Upper lobe of left lung (tissue), 6 donors: ENCODE data around the gene MS4A10. TPM values are rescaled to one million over a fixed set of nuclear protein-coding genes. Genes with fewer than 3 reads are reported as not detected.

Experiments
- ATAC-seq, 2 donors: fragments of 200-7000 bp; cut with Tn5 transposase; one replicate each; pipeline ENCODE4 v1.9.1; 2022; ENCODE audit warnings: mild to moderate bottlenecking in 2 of 2, moderate library complexity in 2 of 2; ENCODE audit not compliant: low FRiP score in 2 of 2
- DNase-seq, 2 donors: peaks; one replicate each; pipeline ENCODE4 v3.0.0-alpha.2; 2019 to 2020
- H3K27ac ChIP-seq, 4 donors: fragments of 200-600 bp; sonication (generic); one replicate each; pipeline ENCODE4 v1.5.1; 2016 to 2019
- H3K27me3 ChIP-seq, 4 donors: fragments of 200-600 bp; sonication (generic); one replicate each; pipeline ENCODE4 v1.5.1; 2017 to 2019
- H3K36me3 ChIP-seq, 4 donors: fragments of 200-600 bp; sonication (generic); one replicate each; pipeline ENCODE4 v1.5.1; 2016 to 2019
- H3K4me1 ChIP-seq, 4 donors: fragments of 200-600 bp; sonication (generic); one replicate each; pipeline ENCODE4 v1.5.1; 2018 to 2019
- H3K4me3 ChIP-seq, 4 donors: fragments of 200-600 bp; sonication (generic); one replicate each; pipeline ENCODE4 v1.5.1; 2017 to 2019; ENCODE audit warnings: mild to moderate bottlenecking in 2 of 4, moderate library complexity in 1 of 4
- H3K9me3 ChIP-seq, 4 donors: fragments of 200-600 bp; sonication (generic); one replicate each; pipeline ENCODE4 v1.5.1; 2018 to 2019
- EP300 ChIP-seq, 4 donors: sonication (generic); formaldehyde crosslinking; IDR thresholded peaks; one replicate each; pipeline ENCODE4 v1.5.1; 2017; ENCODE audit warnings: antibody characterized with exemption in 4 of 4, control low read depth in 2 of 4
- POLR2A ChIP-seq, 4 donors: fragments of 450-650 bp; IDR thresholded peaks; one replicate each; pipeline ENCODE4 v1.5.1; 2016 to 2017; ENCODE audit warnings: antibody characterized with exemption in 4 of 4, mild to moderate bottlenecking in 2 of 4
- POLR2AphosphoS5 ChIP-seq, 2 donors: sonication (generic); formaldehyde crosslinking; IDR thresholded peaks; one replicate each; pipeline ENCODE4 v1.5.1; 2017; ENCODE audit warnings: antibody characterized with exemption in 2 of 2
- WGBS, 2 donors: methylation state at CpG; one replicate each; pipeline ENCODE4 v1.1.5; 2017 to 2018; 5-methylcytosine and 5-hydroxymethylcytosine counted together
- total RNA-seq, 6 donors: library from RNA; depleted of rRNA in 4 of 6; stranded (reverse); fragments of >200 nt in 4 of 6; gene quantifications; one replicate each; pipeline versions ENCODE4 v1.1.0 to v1.2.1, GENCODE V29; 2016 to 2021
- TF ChIP-seq, protein P1 (sequence below), 6 experiments: fragments of 450-650 bp in 4 of 6; fragments of 200-600 bp in 2 of 6; sonication (generic) in 2 of 6; IDR thresholded peaks; one replicate each; pipeline ENCODE4 v1.5.1; 2016 to 2019; ENCODE audit warnings: antibody characterized with exemption in 6 of 6
- donor health status: DM: no; HTN: no; CAD: no; lungs with moderate emphysema.
- donor health status: DM: no; HTN: yes; CAD: no; lungs with severe emphysema.

The MS4A10 gene
- total RNA-seq, 6 donors from 2014 or later = not detected

GRCh38 chr11:60825118-60825517, 40.0 kb downstream of the MS4A10 start:
- DNase-seq = no peak
- H3K9me3 ChIP-seq = no peaks in the 10 kb centered on the region
- peaks cover 0 to 9% (median 2%) of the 10 kb centered on the region in 4 donors for H3K4me1 ChIP-seq
- peaks cover 0 to 2% (median 0%) of the 10 kb centered on the region in 4 donors for H3K27me3 ChIP-seq
- no peaks in the 10 kb centered on the region for H3K36me3 ChIP-seq
- 80 to 86% methylated on average over 5 of the region's 5 CpGs for WGBS, 2 donors
- TF ChIP-seq POLR2AphosphoS5 (IDR thresholded peaks at IDR 0.05) (no peak), EP300 (IDR thresholded peaks at IDR 0.05) (no peak), POLR2A (IDR thresholded peaks at IDR 0.05) (no peak)
- TF ChIP-seq, protein P1, sequence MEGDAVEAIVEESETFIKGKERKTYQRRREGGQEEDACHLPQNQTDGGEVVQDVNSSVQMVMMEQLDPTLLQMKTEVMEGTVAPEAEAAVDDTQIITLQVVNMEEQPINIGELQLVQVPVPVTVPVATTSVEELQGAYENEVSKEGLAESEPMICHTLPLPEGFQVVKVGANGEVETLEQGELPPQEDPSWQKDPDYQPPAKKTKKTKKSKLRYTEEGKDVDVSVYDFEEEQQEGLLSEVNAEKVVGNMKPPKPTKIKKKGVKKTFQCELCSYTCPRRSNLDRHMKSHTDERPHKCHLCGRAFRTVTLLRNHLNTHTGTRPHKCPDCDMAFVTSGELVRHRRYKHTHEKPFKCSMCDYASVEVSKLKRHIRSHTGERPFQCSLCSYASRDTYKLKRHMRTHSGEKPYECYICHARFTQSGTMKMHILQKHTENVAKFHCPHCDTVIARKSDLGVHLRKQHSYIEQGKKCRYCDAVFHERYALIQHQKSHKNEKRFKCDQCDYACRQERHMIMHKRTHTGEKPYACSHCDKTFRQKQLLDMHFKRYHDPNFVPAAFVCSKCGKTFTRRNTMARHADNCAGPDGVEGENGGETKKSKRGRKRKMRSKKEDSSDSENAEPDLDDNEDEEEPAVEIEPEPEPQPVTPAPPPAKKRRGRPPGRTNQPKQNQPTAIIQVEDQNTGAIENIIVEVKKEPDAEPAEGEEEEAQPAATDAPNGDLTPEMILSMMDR (IDR thresholded peaks at IDR 0.05) = no peak
- ATAC-seq = no peak
- H3K27ac ChIP-seq = no peak overlapping the region
- H3K4me3 ChIP-seq = no peak overlapping the region

DNA sequence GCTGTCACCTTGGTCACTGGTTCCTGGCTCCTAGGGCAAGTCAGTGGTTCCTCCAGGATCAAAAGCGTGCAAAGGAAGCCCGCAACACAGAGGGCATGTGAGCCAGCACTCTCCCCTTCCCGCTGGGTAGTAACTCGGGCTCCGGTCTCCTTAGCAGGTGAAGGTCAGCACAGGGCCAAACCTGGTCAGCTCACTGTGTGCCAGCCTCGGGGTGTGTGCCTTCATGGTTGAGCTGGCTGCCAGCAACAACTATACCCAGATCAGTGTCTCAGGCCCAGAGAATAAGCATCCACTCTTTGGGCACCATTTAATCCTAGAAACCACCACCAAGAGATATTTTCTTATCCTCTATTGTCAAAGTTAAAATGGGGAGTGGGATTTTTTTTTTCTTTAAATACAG, 40.7 kb downstream of the MS4A10 start:
- TF ChIP-seq POLR2A (IDR thresholded peaks at IDR 0.05) (no peak), EP300 (IDR thresholded peaks at IDR 0.05) (no peak), POLR2AphosphoS5 (IDR thresholded peaks at IDR 0.05) (no peak)
- TF ChIP-seq, protein P1 (IDR thresholded peaks at IDR 0.05) = no peak
- Histone ChIP-seq H3K9me3 (no peaks in the 10 kb centered on the region), H3K27ac (no peak overlapping the region), H3K4me1 (peaks cover 0 to 9% (median 2%) of the 10 kb centered on the region in 4 donors), H3K4me3 (no peak overlapping the region), H3K36me3 (no peaks in the 10 kb centered on the region), H3K27me3 (peaks cover 0 to 2% (median 0%) of the 10 kb centered on the region in 4 donors)
- DNase-seq (no peak), ATAC-seq (no peak)
- WGBS, 2 donors = 76 to 96% methylated on average over 4 to 5 of the region's 6 CpGs

DNA sequence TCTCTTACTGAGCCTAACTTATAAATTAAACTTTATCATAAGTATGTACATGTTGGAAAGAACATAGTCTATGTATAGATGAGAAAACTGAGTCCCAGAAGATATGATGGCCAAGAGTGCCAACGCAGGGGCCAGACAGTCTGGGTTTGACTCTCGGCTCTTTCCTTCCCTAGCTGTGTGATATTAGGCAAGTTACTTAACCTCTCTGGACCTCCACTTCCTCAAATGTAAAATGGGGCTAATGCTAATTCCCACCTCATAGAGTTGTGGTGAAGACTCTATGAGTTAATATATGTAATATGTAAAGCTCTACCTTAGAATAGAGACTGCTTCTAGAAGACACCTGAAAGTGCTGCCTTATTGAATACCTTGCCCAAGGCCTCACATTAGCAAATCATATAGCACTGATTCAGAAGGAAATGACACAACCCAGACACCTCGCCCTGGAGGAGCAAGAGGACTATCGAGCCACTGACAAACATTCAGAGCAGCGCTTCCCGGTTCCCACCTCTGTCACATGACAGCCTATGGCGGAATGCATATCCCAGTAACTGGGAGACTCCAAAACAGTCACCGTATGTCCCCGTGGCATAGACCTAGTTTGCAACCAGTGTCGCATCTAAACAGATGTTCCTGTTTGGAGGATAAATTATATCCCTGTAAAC, 45.5 kb downstream of the MS4A10 start:
- no peak for ATAC-seq
- 47 to 64% methylated on average over 2 to 10 of the region's 10 CpGs for WGBS, 2 donors
- Histone ChIP-seq H3K27ac (no peak overlapping the region), H3K9me3 (no peaks in the 10 kb centered on the region), H3K36me3 (no peaks in the 10 kb centered on the region), H3K4me1 (peaks cover 0 to 8% (median 0%) of the 10 kb centered on the region in 4 donors), H3K27me3 (peaks cover 0 to 2% (median 0%) of the 10 kb centered on the region in 4 donors), H3K4me3 (no peak overlapping the region)
- no peak for DNase-seq
- TF ChIP-seq POLR2AphosphoS5 (IDR thresholded peaks at IDR 0.05) (no peak), POLR2A (IDR thresholded peaks at IDR 0.05) (no peak), EP300 (IDR thresholded peaks at IDR 0.05) (no peak)
- TF ChIP-seq, protein P1 (IDR thresholded peaks at IDR 0.05) = no peak

GRCh38 chr11:60831143-60831500, 46.0 kb downstream of the MS4A10 start:
- TF ChIP-seq EP300 (IDR thresholded peaks at IDR 0.05) = no peak
- TF ChIP-seq, protein P1 (IDR thresholded peaks at IDR 0.05) = peak; percentile 83 to 90 (median 88)
- no peak overlapping the region for H3K27ac ChIP-seq
- peaks cover 0 to 2% (median 0%) of the 10 kb centered on the region in 4 donors for H3K27me3 ChIP-seq
- DNase-seq (peak in 1 of 2 donors; percentile 89), ATAC-seq (peak; percentile 86 to 92)
- no peaks in the 10 kb centered on the region for H3K9me3 ChIP-seq
- H3K4me1 ChIP-seq = peaks cover 0 to 8% (median 0%) of the 10 kb centered on the region in 4 donors
- WGBS, 2 donors = 20% methylated on average over 8 of the region's 8 CpGs; no CpG with 5 or more reads in 1 of the 2 donors
- H3K36me3 ChIP-seq = no peaks in the 10 kb centered on the region
- no peak overlapping the region for H3K4me3 ChIP-seq
